GM23338 (cell line): Measurements from ENCODE around the gene ZBTB1. TPM values are rescaled to one million over a fixed set of nuclear protein-coding genes. Genes with fewer than 3 reads are reported as not detected.

Experiments
- ATAC-seq: fragments of 200-7000 bp; cut with Tn5 transposase; 3 replicates; pipeline ENCODE4 v1.9.1; 2020
- DNase-seq: peaks from one replicate; pipeline ENCODE4 v3.0.0-alpha.2; 2015; ENCODE audit warnings: low spot score
- H2AFZ ChIP-seq: fragments of 200-600 bp; sonication (generic); 2 replicates; pipeline ENCODE4 v1.8.0; 2016; ENCODE audit warnings: antibody characterized with exemption, mild to moderate bottlenecking, moderate library complexity
- H3F3A ChIP-seq: fragments of 200-600 bp; sonication (generic); replicated peaks from 2 replicates; pipeline ENCODE4 v1.8.0; 2017; ENCODE audit warnings: antibody characterized with exemption, mixed run types, low read depth
- H3K27ac ChIP-seq: fragments of 200-600 bp; sonication (generic); 2 replicates; pipeline ENCODE4 v1.6.1; 2016; ENCODE audit warnings: low read depth
- H3K27me3 ChIP-seq: fragments of 200-600 bp; sonication (generic); 2 replicates; pipeline ENCODE4 v1.8.0; 2016; ENCODE audit warnings: mild to moderate bottlenecking, mixed run types, moderate library complexity; ENCODE audit not compliant: insufficient read depth
- H3K36me3 ChIP-seq: fragments of 200-600 bp; sonication (generic); 2 replicates; pipeline ENCODE4 v1.8.0; 2016; ENCODE audit warnings: mild to moderate bottlenecking; ENCODE audit not compliant: insufficient read depth
- H3K4me1 ChIP-seq: fragments of 200-600 bp; sonication (generic); 2 replicates; pipeline ENCODE4 v1.8.0; 2016; ENCODE audit warnings: mild to moderate bottlenecking, moderate library complexity; ENCODE audit not compliant: insufficient read depth
- H3K4me2 ChIP-seq: fragments of 200-600 bp; sonication (generic); 2 replicates; pipeline ENCODE4 v1.7.1; 2017; ENCODE audit warnings: mixed run types
- H3K4me3 ChIP-seq: fragments of 200-600 bp; sonication (generic); 2 replicates; pipeline ENCODE4 v1.6.1; 2016; ENCODE audit warnings: mixed run types
- H3K79me2 ChIP-seq: fragments of 200-600 bp; sonication (generic); replicated peaks from 2 replicates; pipeline ENCODE4 v1.8.0; 2017; ENCODE audit warnings: mild to moderate bottlenecking; ENCODE audit not compliant: insufficient read depth
- H3K9me2 ChIP-seq: fragments of 200-600 bp; sonication (generic); 2 replicates; pipeline ENCODE4 v1.8.0; 2017; ENCODE audit not compliant: insufficient read depth
- H4K20me1 ChIP-seq: fragments of 200-600 bp; sonication (generic); replicated peaks from 2 replicates; pipeline ENCODE4 v1.8.0; 2017; ENCODE audit warnings: mild to moderate bottlenecking; ENCODE audit not compliant: insufficient read depth
- H3K27ac Mint-ChIP-seq: 2 replicates; pipeline ENCODE4 v1.8.0; 2020; ENCODE audit warnings: inconsistent platforms, mild to moderate bottlenecking, moderate library complexity, mixed read lengths
- H3K27me3 Mint-ChIP-seq: 3 replicates; pipeline ENCODE4 v1.8.0; 2022; ENCODE audit warnings: low read depth, mild to moderate bottlenecking, moderate library complexity, mixed read lengths, inconsistent platforms; ENCODE audit not compliant: insufficient read depth, poor library complexity
- H3K36me3 Mint-ChIP-seq: 3 replicates; pipeline ENCODE4 v1.8.0; 2021; ENCODE audit warnings: low read depth, mild to moderate bottlenecking, inconsistent platforms, moderate library complexity, mixed read lengths
- H3K4me1 Mint-ChIP-seq: 3 replicates; pipeline ENCODE4 v1.8.0; 2020; ENCODE audit warnings: mild to moderate bottlenecking, inconsistent platforms, mixed read lengths
- H3K4me3 Mint-ChIP-seq: 3 replicates; pipeline ENCODE4 v1.8.0; 2021; ENCODE audit warnings: moderate library complexity, mild to moderate bottlenecking, inconsistent platforms, mixed read lengths
- H3K9me3 Mint-ChIP-seq: 3 replicates; pipeline ENCODE4 v1.8.0; 2020; ENCODE audit warnings: moderate library complexity, mild to moderate bottlenecking, inconsistent platforms, mixed read lengths
- CREB1 ChIP-seq: fragments of 250-450 bp; sonication (Bioruptor Pico); IDR thresholded peaks from 2 replicates; pipeline ENCODE4 v1.5.0; 2020; ENCODE audit warnings: low read depth, mild to moderate bottlenecking, moderate library complexity
- EZH2 ChIP-seq: fragments of 200-600 bp; sonication (generic); IDR thresholded peaks from one replicate; pipeline ENCODE4 v1.8.0; 2017; ENCODE audit warnings: antibody characterized with exemption, mild to moderate bottlenecking, low read depth; ENCODE audit not compliant: unreplicated experiment
- EZH2phosphoT487 ChIP-seq: fragments of 200-600 bp; sonication (generic); IDR thresholded peaks from one replicate; pipeline ENCODE4 v1.8.1; 2018; ENCODE audit warnings: antibody characterized with exemption; ENCODE audit not compliant: unreplicated experiment
- JUNB ChIP-seq: IDR thresholded peaks from one replicate; pipeline ENCODE4 v1.6.1; 2016; ENCODE audit warnings: antibody characterized with exemption; ENCODE audit not compliant: unreplicated experiment
- NANOG ChIP-seq: IDR thresholded peaks from 2 replicates; pipeline ENCODE4 v1.6.1; 2016; ENCODE audit warnings: antibody characterized with exemption, borderline replicate concordance
- POLR2AphosphoS5 ChIP-seq: IDR thresholded peaks from 2 replicates; pipeline ENCODE4 v1.6.1; 2016; ENCODE audit warnings: antibody characterized with exemption, low read depth
- STAT1 ChIP-seq: IDR thresholded peaks from one replicate; pipeline ENCODE4 v1.6.1; 2016; ENCODE audit warnings: antibody characterized with exemption; ENCODE audit not compliant: unreplicated experiment
- ZNF114 ChIP-seq: fragments of 250-450 bp; sonication (Bioruptor Pico); IDR thresholded peaks from 2 replicates; pipeline ENCODE4 v1.5.0; 2020; ENCODE audit warnings: mild to moderate bottlenecking, moderate library complexity
- ZNF331 ChIP-seq: fragments of 250-450 bp; sonication (Bioruptor Pico); IDR thresholded peaks from 2 replicates; pipeline ENCODE4 v1.5.0; 2020; ENCODE audit warnings: low read depth, mild to moderate bottlenecking, moderate library complexity
- long read RNA-seq: library from polyadenylated mRNA; unstranded; transcript quantifications from one replicate; pipeline ENCODE4 v2.0.0, GENCODE V29; 2020; ENCODE audit not compliant: unreplicated experiment
- polyA plus RNA-seq: library from polyadenylated mRNA; unstranded; fragments of >200 nt; fragmentation: Nextera tagmentation; extraction: Ambion mirVana; gene quantifications from 2 replicates; pipeline ENCODE4 v1.2.1, GENCODE V29; 2016
- total RNA-seq: library from RNA; depleted of rRNA; stranded (reverse); fragments of >200 nt; shearing (Covaris generic); gene quantifications from 2 replicates; pipeline ENCODE4 v1.2.3, GENCODE V29; 2014; rRNA removed
- TF ChIP-seq, protein P1 (sequence below): IDR thresholded peaks from 2 replicates; pipeline ENCODE4 v1.6.1; 2016; ENCODE audit warnings: antibody characterized with exemption
- TF ChIP-seq, protein P2 (sequence below), 2 experiments: fragments of 200-600 bp in 1 of 2; sonication (generic) in 1 of 2; conservative IDR thresholded peaks; 2 replicates each; pipeline versions ENCODE4 v1.5.1 to v1.6.1; 2016 to 2017; ENCODE audit warnings: antibody characterized with exemption in 2 of 2, low read depth in 2 of 2, mild to moderate bottlenecking in 2 of 2, moderate library complexity in 1 of 2
- TF ChIP-seq, protein P3 (sequence below): IDR thresholded peaks from one replicate; pipeline ENCODE4 v1.6.1; 2018; ENCODE audit warnings: antibody characterized with exemption; ENCODE audit not compliant: unreplicated experiment

The ZBTB1 gene
- total RNA-seq (32.5 and 33.0 TPM in 2 replicates), polyA plus RNA-seq (10.3 and 11.2 TPM in 2 replicates)
- long read RNA-seq, partial matches to known transcripts = 6 of 6 reads
- long read RNA-seq, other reads (novel, unspliced or antisense) = 0 of 6 reads

DNA sequence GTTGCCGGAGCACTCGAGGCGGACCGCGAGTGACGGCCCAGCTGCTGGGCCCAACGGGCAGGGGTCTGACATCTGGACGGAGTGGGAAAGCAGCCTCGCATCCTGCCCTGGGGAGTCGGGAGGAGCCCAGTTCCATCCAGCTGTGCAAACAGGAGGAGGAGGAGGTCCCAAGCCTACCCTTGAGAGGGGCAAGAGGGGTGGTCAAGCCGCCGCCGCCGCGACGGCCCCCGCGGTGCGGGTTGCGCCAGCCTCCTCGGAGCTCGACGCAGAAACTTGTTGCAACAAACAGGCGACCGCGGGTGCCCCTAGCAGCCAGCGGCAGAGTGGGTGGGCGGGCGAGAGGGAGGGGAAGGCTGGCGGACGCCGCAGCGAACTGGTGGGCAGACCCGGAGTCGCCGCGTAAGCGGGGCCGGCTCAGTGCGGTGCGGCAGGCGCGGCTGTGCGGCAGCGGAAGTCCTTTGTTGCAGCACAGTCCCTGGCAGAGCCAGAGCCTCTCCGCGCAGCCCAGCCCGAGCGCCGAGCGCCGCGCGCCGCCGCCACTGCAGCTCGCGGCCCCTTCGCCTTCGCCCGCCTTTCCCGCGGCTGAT, at the start of gene ZBTB1:
Gene ZBTB1 (plus strand): TSS at position 461 of the 587 bp plus-strand sequence. CDS start 16,735 bp downstream, outside the sequence.
- ATAC-seq (peak; percentile 66), DNase-seq (peak; percentile 81)
- Mint-ChIP-seq H3K27ac (peak within 1 kb of the TSS; percentile 100), H3K4me1 (peaks cover 51% of the 10 kb centered on the region), H3K36me3 (peaks cover 9% of the 10 kb centered on the region; the same call in 2 of the 3 replicates), H3K9me3 (no peaks in the 10 kb centered on the region), H3K27me3 (peaks cover 11% of the 10 kb centered on the region), H3K4me3 (peak within 1 kb of the TSS; percentile 94)
- Histone ChIP-seq H3K4me2 (peak within 1 kb of the TSS; percentile 86), H3K9me2 (no peaks in the 10 kb centered on the region), H3K27ac (peak within 1 kb of the TSS; percentile 100), H3K4me1 (peaks cover 48% of the 10 kb centered on the region), H3K79me2 (peaks cover 77% of the 10 kb centered on the region), H3K27me3 (no peaks in the 10 kb centered on the region), H2AFZ (no peak within 1 kb of the TSS; the same call in 1 of the 2 replicates), H3F3A (peaks cover 10% of the 10 kb centered on the region; the same call in 1 of the 2 replicates), H3K4me3 (peak within 1 kb of the TSS; percentile 76), H4K20me1 (peaks cover 7% of the 10 kb centered on the region; the same call in 1 of the 2 replicates), H3K36me3 (no peaks in the 10 kb centered on the region)
- peak; percentile 63 for TF ChIP-seq CREB1 (CRISPR knock-in tag)
- no peak for TF ChIP-seq JUNB
- no peak for TF ChIP-seq STAT1
- no peak for TF ChIP-seq EZH2phosphoT487
- TF ChIP-seq POLR2AphosphoS5 = peak; percentile 66

- H3K27me3 Mint-ChIP-seq = peaks cover 1% of the 10 kb centered on the region
- H3K4me3 Mint-ChIP-seq = no peak overlapping the region
- peaks cover 61% of the 10 kb centered on the region for H3K36me3 Mint-ChIP-seq
- no peak overlapping the region for H3K27ac Mint-ChIP-seq
- no peak overlapping the region for H3K4me3 ChIP-seq
- 0 out of 2 replicates have a peak overlapping the region, but pooled peaks have one; percentile 5 for H3K27ac ChIP-seq
- H2AFZ ChIP-seq = no peak overlapping the region
- 0 out of 2 replicates have a peak, but pooled peaks cover 4% of the 10 kb centered on the region for H3K4me1 ChIP-seq
- no peaks in the 10 kb centered on the region for H3K9me3 Mint-ChIP-seq
- peaks cover 50% of the 10 kb centered on the region for H3K36me3 ChIP-seq
- H3K4me1 Mint-ChIP-seq = peaks cover 4% of the 10 kb centered on the region; the same call in 1 of the 3 replicates
- peaks cover 5% of the 10 kb centered on the region; the same call in 1 of the 2 replicates for H4K20me1 ChIP-seq
- H3F3A ChIP-seq = peaks cover 29% of the 10 kb centered on the region; the same call in 1 of the 2 replicates
- DNase-seq (no peak), ATAC-seq (no peak)
- no peaks in the 10 kb centered on the region for H3K27me3 ChIP-seq
- H3K79me2 ChIP-seq = no peaks in the 10 kb centered on the region
- H3K9me2 ChIP-seq = no peaks in the 10 kb centered on the region
- no peak overlapping the region for H3K4me2 ChIP-seq
- TF ChIP-seq ZNF331 (CRISPR knock-in tag) = no peak
- TF ChIP-seq, protein P1, sequence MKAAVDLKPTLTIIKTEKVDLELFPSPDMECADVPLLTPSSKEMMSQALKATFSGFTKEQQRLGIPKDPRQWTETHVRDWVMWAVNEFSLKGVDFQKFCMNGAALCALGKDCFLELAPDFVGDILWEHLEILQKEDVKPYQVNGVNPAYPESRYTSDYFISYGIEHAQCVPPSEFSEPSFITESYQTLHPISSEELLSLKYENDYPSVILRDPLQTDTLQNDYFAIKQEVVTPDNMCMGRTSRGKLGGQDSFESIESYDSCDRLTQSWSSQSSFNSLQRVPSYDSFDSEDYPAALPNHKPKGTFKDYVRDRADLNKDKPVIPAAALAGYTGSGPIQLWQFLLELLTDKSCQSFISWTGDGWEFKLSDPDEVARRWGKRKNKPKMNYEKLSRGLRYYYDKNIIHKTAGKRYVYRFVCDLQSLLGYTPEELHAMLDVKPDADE = no peak
- TF ChIP-seq EZH2 = no peak
- TF ChIP-seq EZH2phosphoT487 = no peak
- no peak for TF ChIP-seq POLR2AphosphoS5
- no peak for TF ChIP-seq ZNF114 (CRISPR knock-in tag)
- TF ChIP-seq JUNB = no peak
- TF ChIP-seq, protein P2, sequence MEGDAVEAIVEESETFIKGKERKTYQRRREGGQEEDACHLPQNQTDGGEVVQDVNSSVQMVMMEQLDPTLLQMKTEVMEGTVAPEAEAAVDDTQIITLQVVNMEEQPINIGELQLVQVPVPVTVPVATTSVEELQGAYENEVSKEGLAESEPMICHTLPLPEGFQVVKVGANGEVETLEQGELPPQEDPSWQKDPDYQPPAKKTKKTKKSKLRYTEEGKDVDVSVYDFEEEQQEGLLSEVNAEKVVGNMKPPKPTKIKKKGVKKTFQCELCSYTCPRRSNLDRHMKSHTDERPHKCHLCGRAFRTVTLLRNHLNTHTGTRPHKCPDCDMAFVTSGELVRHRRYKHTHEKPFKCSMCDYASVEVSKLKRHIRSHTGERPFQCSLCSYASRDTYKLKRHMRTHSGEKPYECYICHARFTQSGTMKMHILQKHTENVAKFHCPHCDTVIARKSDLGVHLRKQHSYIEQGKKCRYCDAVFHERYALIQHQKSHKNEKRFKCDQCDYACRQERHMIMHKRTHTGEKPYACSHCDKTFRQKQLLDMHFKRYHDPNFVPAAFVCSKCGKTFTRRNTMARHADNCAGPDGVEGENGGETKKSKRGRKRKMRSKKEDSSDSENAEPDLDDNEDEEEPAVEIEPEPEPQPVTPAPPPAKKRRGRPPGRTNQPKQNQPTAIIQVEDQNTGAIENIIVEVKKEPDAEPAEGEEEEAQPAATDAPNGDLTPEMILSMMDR (conservative IDR thresholded peaks at IDR 0.05; ENCODE audit: low read depth in 2 of 2) = no peak
- no peak for TF ChIP-seq STAT1
- no peak for TF ChIP-seq NANOG
- no peak for TF ChIP-seq CREB1 (CRISPR knock-in tag)
- TF ChIP-seq, protein P3, sequence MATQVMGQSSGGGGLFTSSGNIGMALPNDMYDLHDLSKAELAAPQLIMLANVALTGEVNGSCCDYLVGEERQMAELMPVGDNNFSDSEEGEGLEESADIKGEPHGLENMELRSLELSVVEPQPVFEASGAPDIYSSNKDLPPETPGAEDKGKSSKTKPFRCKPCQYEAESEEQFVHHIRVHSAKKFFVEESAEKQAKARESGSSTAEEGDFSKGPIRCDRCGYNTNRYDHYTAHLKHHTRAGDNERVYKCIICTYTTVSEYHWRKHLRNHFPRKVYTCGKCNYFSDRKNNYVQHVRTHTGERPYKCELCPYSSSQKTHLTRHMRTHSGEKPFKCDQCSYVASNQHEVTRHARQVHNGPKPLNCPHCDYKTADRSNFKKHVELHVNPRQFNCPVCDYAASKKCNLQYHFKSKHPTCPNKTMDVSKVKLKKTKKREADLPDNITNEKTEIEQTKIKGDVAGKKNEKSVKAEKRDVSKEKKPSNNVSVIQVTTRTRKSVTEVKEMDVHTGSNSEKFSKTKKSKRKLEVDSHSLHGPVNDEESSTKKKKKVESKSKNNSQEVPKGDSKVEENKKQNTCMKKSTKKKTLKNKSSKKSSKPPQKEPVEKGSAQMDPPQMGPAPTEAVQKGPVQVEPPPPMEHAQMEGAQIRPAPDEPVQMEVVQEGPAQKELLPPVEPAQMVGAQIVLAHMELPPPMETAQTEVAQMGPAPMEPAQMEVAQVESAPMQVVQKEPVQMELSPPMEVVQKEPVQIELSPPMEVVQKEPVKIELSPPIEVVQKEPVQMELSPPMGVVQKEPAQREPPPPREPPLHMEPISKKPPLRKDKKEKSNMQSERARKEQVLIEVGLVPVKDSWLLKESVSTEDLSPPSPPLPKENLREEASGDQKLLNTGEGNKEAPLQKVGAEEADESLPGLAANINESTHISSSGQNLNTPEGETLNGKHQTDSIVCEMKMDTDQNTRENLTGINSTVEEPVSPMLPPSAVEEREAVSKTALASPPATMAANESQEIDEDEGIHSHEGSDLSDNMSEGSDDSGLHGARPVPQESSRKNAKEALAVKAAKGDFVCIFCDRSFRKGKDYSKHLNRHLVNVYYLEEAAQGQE = no peak
Observed at GRCh38 chr14:64459405-64460136, 45.0 kb upstream of the ZBTB1 start.
